GM19035 (cell line): ENCODE data around the gene DMXL1.
"Not testable (repeated sequence)": the region's sequence is repeated elsewhere in the genome, so short reads cannot be mapped to it uniquely, and the experiment has no call there.

Experiments used
- ATAC-seq: cut with Tn5 transposase; IDR thresholded peaks from one replicate; pipeline ENCODE4 v1.9.1; 2021; ENCODE audit not compliant: unreplicated experiment

DMXL1 gene

GRCh38 chr5:119207105-119207504 lies 136.2 kb downstream of the DMXL1 start:
- ATAC-seq = no peak

GRCh38 chr5:119212026-119212425 lies 141.1 kb downstream of the DMXL1 start:
- no peak for ATAC-seq

GRCh38 chr5:119212676-119213075 lies 141.8 kb downstream of the DMXL1 start:
- ATAC-seq = no peak

- ATAC-seq = no peak
Measured at GRCh38 chr5:119217183-119217582, 146.3 kb downstream of the DMXL1 start.

GRCh38 chr5:119218830-119219782 lies 148.2 kb downstream of the DMXL1 start:
- ATAC-seq = no peak

GRCh38 chr5:119220576-119221197 lies 149.8 kb downstream of the DMXL1 start:
- ATAC-seq = peak; percentile 81

- no peak for ATAC-seq
Measured at GRCh38 chr5:119221330-119221729, 150.4 kb downstream of the DMXL1 start.

- no peak for ATAC-seq
Measured at GRCh38 chr5:119229950-119230349, 159.1 kb downstream of the DMXL1 start.

GRCh38 chr5:119238265-119239118 lies 167.6 kb downstream of the DMXL1 start:
- no peak for ATAC-seq

GRCh38 chr5:119239119-119239417 lies 168.2 kb downstream of the DMXL1 start:
- ATAC-seq = no peak

GRCh38 chr5:119239826-119240225 lies 168.9 kb downstream of the DMXL1 start:
- ATAC-seq = not testable (repeated sequence)

- ATAC-seq = no peak
Measured at GRCh38 chr5:119243888-119244287, 173.0 kb downstream of the DMXL1 start.

GRCh38 chr5:119250946-119251901 lies 180.3 kb downstream of the DMXL1 start:
- ATAC-seq = no peak

GRCh38 chr5:119255571-119256356 lies 184.9 kb downstream of the DMXL1 start:
- ATAC-seq = no peak

- ATAC-seq = no peak
Measured at GRCh38 chr5:119257613-119258012, 186.7 kb downstream of the DMXL1 start.

GRCh38 chr5:119263639-119264038 lies 192.8 kb downstream of the DMXL1 start:
- ATAC-seq = no peak

GRCh38 chr5:119264186-119264585 lies 193.3 kb downstream of the DMXL1 start:
- no peak for ATAC-seq

- ATAC-seq = peak; percentile 58
Measured at GRCh38 chr5:119267958-119268386, 197.1 kb downstream of the DMXL1 start.

- peak; percentile 88 for ATAC-seq
Measured at GRCh38 chr5:119268387-119269060, 197.6 kb downstream of the DMXL1 start.
